ENCODE results near the gene MAPK14. TPM values are rescaled to one million over a fixed set of nuclear protein-coding genes. Genes with fewer than 3 reads are reported as not detected.
"Not testable (repeated sequence)": the region's sequence is repeated elsewhere in the genome, so short reads cannot be mapped to it uniquely, and the experiment has no call there.

MAPK14 gene
- total RNA-seq, 1 donor from 2014 or later, result 59.4 TPM

GRCh38 chr6:36068586-36068985 is 41.0 kb downstream of the MAPK14 start:
- DNase-seq (ENCODE audit: low read depth, low spot score), result no peak

DNA sequence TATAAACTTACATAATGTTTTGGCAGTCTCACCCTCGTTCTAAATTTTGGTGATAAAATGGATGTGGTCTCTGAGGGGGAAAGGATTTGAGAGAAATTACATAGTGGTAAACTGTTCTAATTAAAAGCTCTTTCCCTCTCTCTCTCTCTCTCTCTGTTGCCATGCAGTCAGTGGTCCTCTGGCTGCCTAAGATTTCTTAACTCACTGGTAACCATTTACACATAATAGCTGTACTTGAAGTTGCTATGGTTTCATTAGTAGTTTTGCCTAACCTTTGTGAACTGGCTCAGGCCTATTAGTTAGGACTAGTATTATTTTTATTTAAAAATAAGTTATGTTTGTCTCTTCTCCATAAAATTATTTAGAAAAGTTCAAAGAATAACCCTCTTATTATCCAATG is 42.0 kb downstream of the MAPK14 start:
- DNase-seq (ENCODE audit: low read depth, low spot score), result no peak

DNA sequence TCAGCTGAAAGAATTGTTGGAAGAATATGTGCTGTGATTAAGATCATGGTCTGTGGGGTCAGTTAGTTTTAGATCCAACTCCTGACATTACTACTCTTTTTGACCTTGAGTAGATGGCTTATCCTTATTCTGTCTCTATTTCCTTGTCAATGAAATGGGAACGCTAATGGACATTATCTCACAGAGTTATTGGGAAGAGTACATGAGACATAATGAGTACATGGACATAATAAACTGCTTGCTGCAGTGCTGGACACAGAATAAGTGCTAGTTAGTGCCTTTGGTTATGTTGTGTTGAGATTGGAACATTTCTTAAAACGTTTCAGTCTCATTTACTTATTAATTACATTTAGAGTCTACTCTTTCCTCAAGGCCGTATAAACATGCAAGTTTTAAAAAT is 42.6 kb downstream of the MAPK14 start:
- DNase-seq (ENCODE audit: low read depth, low spot score), result no peak

- no peak for DNase-seq (ENCODE audit: low read depth, low spot score)
These were observed 43.7 kb downstream of the MAPK14 start for GRCh38 chr6:36071281-36071680.

DNA sequence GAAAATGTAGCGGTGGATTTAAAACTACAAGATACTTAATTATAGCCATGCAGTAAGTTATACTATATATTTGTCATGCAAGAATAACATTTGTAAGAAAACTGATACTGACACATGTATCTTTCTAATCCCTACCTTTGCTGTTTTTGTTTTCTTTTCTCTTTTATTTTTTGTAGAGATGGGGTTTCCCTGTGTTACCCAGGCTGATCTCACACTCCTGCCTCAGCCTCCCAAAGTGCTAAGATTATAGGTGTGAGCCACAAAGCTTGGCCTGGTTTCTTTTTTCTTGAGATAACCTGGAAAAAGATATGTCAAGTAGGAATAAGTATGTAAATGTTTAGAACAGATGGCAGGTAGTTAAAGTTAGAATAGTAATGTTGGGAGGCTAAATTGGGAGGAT is 44.1 kb downstream of the MAPK14 start:
- DNase-seq (ENCODE audit: low read depth, low spot score), result no peak

- DNase-seq (ENCODE audit: low read depth, low spot score), result no peak
These were observed 45.1 kb downstream of the MAPK14 start for GRCh38 chr6:36072681-36073080.

GRCh38 chr6:36073587-36073986 is 46.0 kb downstream of the MAPK14 start:
- no peak for DNase-seq (ENCODE audit: low read depth, low spot score)

DNA sequence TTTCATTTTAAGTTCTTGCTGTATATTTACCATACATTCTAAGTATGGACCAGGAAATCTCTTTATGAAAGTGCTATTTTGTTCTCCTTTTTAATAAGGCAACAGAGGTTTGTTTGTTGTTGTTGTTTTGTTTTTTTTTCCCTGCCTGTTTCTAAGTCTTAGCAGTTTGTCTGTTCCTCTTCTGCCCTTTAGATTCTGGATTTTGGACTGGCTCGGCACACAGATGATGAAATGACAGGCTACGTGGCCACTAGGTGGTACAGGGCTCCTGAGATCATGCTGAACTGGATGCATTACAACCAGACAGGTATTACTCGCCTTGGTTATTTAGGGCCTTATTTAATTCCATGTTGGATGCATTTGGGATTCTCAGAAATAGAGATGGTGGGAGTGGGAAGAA is 48.0 kb downstream of the MAPK14 start:
- DNase-seq (ENCODE audit: low read depth, low spot score), result no peak

GRCh38 chr6:36076178-36077063 is 48.8 kb downstream of the MAPK14 start:
- no peak for DNase-seq (ENCODE audit: low read depth, low spot score)

DNA sequence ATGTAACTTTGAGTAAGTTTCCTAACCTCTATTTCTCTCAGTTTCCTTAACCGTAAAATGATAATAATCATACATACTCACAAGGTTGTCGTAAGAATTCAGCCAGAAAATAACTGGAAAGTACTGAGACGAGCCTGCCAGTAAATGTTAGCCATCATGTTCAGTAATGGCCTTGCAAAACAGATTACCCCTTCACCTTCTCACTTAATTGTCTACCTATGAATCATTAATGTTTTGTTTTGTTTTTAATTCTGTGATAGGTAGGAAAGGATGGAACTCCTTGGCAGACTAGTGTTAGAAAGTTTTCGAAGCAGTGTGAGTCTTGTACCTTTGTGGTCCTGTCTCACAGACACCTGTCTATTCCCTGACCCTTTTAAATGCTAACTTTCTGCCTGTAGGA is 50.6 kb downstream of the MAPK14 start:
- DNase-seq (ENCODE audit: low read depth, low spot score), result no peak

GRCh38 chr6:36079601-36080000 is 52.0 kb downstream of the MAPK14 start:
- no peak for DNase-seq (ENCODE audit: low read depth, low spot score)

GRCh38 chr6:36082318-36082717 is 54.7 kb downstream of the MAPK14 start:
- no peak for DNase-seq (ENCODE audit: low read depth, low spot score)

GRCh38 chr6:36083446-36083845 is 55.8 kb downstream of the MAPK14 start:
- no peak for DNase-seq (ENCODE audit: low read depth, low spot score)

DNA sequence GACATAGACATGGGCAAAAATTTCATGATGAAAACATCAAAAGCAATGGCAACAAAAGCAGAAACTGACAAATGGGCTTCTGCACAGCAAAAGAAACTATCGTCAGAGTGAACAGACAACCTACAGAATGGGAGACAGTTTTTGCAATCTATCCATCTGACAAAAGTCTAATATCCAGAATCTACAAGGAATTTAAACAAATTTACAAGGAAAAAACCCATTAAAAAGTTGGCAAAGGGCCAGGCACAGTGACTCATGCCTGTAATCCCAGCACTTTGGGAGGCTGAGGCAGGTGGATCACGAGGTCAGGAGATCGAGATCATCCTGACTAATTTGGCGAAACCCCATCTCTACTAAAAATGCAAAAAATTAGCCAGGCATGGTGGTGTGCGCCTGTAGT is 60.6 kb downstream of the MAPK14 start:
- DNase-seq (ENCODE audit: low read depth, low spot score), result not testable (repeated sequence)

DNA sequence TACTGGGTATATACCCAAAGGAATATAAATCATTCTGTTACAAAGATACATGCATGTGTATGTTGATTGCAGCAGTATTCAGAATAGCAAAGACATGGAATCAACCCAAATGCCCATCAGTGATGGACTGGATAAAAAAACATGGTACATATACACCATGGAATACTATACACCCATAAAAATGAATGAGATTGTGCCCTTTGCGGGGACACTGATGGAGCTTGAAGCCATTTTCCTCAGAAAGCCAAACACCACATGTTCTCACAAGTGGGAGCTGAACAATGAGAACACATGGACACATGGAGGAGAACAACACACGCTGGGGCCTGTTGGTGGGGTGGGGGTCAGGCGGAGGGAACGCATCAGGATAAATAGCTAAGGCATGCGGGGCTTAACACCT is 61.4 kb downstream of the MAPK14 start:
- DNase-seq (ENCODE audit: low read depth, low spot score), result no peak

GRCh38 chr6:36094238-36094637 is 66.6 kb downstream of the MAPK14 start:
- no peak for DNase-seq (ENCODE audit: low read depth, low spot score)

DNA sequence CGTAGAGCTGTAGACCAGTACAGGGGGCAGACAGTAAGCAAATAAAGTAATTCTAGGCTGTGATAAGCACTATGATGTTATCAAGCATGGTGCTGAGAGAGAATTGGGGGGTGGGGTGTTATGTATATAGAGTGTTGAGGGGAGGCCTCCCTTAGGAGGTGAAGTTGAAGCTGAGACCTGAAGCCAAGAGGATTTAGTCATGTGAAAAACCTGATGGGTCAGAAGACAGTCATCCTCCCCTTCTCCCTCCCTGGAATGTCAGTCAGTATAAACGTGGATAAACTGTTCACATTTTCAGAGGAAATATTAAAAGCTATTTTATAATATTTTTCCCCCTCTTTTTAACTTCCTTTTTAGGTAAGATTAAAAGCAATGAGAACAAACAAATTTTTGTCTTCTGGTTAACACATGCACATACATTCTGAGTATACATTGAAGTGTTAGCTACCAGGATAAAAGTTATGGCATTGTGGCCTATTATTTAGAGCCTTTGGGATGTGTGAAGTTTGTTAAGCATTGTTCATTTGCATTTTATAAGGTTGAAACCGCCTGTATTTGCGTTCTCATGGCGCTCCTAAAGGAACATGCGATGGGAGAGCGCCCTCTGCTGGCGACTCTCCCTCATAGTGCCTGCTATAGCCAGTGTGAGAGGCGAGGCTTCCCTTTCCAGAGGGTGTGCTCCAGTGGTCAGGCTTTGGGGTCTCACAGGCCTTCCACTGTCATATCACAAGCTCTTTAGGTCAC is 67.3 kb downstream of the MAPK14 start:
- peak; percentile 26 for DNase-seq (ENCODE audit: low read depth, low spot score)

GRCh38 chr6:36095497-36096391 is 68.1 kb downstream of the MAPK14 start:
- no peak for DNase-seq (ENCODE audit: low read depth, low spot score)

GRCh38 chr6:36098253-36098919 is 70.8 kb downstream of the MAPK14 start:
- no peak for DNase-seq (ENCODE audit: low read depth, low spot score)

DNA sequence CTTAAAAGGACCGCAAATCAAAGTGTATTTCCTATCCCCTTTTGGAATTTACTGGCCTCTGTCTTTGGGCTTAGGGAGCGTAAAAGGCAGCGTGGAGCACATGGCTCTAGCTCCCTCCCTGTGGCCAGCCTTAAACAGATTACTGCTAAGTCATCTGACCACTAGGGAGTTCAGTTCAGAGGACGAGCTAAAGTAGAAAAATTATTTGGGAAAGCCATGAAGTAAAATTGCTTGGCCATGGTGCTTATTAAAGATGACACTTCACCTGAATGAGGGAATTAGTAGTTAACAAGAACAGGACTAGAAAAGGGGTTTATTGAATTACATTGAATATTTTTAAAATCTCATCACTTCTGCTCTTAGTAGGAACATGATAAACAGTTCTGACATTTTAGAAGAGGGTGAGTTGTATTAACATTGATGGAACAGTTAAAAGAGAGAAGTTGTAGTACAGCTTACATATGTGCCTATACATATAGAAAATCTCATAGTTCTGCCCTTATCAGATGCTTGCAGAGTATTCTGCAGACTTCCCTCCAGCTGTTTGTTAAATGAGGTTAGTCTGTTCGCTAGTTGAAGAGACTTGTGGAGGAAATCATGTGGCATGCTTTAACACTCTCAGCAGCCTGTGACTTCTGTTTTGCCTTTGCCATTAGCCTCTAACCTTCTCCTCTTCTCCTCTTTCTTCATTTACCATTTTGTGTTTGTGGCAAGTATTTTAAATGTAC is 71.5 kb downstream of the MAPK14 start:
- DNase-seq (ENCODE audit: low read depth, low spot score), result no peak

Data from pulmonary artery endothelial cell (primary cell).